GM21529 (cell line): ENCODE data around the gene DNAH6.
A peak's percentile ranks its signal among the peaks of the same experiment; 100 is the strongest.

Source experiments
- ATAC-seq: cut with Tn5 transposase; IDR thresholded peaks from one replicate; pipeline ENCODE4 v1.9.1; 2021; ENCODE audit not compliant: unreplicated experiment

Gene DNAH6

DNA sequence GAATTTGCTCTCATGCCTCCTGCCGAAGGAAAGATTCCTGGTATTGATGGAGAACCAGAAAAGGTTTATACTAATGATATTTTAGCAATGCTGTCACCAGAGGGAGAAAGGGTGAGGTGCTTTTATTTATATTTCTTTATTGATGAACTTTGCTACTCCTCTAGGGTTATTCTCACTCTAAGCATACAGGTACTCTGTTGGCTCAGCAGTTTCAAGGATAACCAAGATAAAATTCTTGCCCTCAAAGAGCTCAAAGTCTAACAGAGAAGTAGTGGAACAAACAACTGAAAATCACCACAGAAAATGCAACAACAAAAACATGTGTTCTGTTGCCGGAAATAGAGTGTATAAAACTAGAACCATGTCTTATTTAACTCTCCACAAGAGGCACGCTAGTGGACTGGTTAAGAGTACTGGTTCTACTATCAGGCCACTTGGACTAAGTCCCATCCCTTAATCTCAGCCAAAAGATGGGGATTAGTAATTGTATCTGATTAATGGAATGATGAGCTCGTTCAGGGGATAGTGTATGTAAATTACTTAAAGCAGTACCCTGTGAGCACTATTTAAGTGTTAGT is 103.6 kb downstream of the DNAH6 start:
- no peak for ATAC-seq

DNA sequence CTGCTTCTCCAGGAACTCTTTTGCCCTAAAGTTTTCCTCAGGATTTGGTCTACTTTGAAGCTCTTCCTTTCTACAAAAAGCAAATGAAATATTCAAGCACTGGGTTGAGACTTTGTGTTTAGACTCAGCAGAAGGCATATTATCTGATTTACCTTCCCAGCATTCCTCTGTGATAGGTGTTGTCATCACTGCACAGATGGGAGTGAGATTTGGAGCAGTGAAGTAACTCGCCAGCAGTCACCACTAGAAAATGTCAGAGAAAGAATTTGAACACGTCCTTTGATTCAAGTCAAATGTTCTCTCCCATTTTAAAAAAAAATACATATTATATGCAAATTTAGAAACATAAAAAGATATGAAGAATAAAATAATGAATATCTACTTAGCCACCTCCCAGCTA is 112.2 kb downstream of the DNAH6 start:
- no peak for ATAC-seq

DNA sequence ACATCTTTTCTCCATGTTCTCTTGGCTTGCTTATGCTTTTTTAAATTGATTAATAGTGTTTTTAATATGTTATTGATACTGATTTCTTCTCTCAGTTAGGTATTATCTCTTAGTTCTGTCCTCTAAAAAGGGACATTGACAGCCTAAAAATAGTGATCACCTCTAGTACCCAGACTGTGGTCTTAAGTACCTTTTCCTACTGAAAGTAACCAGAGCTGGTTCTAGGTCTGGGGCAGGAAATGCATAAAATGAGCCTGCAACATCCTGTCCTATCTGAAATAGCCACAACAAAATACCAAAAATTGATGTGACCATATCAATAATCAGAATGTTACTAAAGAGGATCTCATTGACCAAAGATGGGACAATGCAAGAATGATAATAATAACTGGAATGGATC is 113.3 kb downstream of the DNAH6 start:
- no peak for ATAC-seq

DNA sequence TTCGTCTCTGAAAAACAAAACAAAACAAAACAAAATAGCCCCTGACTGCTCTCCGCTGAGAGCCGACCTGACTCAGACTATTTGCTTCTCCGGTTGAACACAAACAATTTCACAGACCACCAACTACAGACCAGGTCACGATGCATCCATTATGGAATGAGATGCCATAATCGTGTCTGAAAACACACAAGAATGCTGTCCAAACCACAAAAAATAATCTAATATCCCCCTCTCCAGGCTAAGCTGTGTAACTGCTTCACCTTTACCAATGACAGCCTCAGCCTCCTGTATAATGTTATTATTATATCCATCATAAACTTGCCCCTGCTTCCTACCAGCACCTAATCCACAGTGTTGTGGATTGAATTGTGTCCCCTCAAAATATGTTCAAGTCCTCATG is 114.7 kb downstream of the DNAH6 start:
- peak; percentile 53 for ATAC-seq

DNA sequence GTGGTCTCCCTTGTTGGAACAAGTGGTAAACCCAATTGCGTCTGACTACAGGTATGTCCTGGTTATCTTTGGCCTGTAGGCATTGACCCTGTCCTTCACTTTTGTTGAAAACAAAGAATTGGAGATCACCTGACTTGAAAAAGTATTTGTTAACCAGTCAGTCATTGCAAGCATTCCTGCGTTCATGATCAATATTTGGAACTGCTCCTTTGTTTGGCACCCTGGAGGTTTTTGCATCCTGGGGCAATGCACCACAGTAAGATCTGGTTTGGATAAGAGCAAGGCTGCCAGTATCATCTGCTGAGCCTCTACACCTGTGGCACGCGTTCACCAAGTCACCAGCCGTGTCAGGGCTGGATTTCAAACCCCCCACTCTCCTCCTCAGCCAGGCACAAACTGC is 115.7 kb downstream of the DNAH6 start:
- no peak for ATAC-seq

DNA sequence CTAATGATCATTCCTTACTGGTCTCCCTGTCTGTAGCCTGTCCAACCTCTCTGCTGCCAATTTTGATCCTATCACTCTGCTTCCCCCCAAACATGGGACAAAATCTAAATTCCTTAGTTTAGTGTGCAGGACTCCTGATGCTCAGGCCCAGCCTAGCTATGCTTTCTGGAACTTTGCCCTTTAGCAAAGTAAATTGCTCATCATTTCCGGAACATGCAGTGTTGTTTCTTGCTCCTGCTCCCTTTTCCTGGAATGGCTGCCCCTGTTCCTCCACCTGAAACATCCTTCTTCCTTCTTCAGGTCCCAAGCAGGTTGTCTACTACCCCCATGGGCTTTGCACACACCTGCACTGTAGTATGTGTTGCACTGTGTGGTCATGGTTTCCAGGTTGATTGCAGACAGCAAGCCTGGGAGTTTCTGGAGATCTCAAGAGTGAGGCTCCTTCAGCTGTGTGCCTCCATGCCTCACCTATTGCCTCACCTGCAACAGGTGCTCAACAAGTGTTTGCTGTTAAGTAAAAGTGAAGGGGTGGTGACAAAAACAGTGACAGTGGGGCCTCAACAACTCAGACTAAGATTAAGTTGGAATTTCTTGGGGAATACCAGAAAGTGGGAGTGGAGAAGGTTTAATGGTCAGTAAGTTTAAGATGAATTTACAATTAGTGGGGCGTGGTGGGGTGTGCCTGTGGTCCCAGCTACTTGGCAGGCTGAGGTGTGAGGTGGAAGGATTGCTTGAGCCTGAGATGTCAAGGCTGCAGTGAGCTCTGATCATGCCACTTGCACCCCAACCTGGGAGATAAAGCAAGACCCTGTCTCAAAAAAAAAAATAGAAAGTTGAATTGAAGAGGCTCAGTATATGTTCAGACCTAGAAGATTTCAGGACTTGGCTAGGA is 120.0 kb downstream of the DNAH6 start:
- ATAC-seq: no peak

DNA sequence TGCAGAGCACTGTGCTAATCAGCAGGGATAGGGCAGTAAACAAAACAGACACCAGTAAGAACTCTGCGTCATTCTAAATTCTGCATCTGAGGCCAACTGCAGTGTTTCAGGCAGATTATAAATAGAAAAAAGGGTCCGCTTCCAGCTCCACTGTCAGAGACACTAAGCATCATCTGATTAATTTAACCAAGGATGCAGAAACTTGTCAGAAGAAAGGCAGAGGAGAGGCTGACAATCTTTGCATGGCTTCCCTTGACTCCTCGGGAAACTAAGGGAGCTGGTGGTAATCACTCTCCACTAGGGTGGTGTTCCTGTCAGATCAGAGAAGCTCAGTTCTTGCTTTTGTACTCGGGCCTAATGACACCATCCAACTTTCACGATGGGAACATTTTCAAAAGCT is 123.5 kb downstream of the DNAH6 start:
- no peak for ATAC-seq

DNA sequence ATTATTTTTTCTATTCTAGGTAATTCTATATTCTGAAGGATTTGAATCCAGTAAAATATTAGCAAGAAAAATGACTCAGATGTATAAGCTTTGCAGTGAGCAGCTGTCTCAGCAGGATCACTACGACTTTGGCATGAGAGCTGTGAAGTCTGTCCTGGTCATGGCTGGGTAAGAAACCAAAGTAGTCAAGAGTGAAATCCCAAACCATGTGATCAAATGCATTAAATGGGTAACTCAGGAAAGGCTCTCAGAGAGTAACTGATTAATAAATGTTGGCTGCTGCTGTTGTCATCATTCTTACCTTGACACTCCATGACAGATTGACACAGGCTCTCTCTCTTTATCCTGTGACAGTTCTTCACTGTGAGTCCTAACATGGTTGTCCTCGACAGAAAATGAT is 124.1 kb downstream of the DNAH6 start:
- ATAC-seq: no peak

DNA sequence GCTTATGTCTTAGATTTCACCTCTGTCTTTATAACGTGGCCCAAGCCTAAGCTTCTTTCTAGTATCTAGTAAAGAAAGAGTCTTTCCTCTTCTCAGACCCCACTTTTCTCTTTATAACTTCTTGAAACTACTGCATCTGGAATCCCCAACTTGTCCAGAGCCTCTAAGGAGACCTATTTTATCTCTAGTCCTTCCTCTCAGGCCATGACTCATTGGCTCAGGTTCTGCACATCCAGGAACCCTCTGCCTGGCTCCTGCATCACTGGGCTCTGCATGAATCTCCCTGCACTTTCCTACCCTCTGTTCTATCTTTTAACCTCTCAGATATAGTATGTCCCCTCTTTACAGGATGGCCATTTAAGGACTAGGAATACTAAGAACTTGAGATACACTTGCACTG is 124.7 kb downstream of the DNAH6 start:
- ATAC-seq: no peak

DNA sequence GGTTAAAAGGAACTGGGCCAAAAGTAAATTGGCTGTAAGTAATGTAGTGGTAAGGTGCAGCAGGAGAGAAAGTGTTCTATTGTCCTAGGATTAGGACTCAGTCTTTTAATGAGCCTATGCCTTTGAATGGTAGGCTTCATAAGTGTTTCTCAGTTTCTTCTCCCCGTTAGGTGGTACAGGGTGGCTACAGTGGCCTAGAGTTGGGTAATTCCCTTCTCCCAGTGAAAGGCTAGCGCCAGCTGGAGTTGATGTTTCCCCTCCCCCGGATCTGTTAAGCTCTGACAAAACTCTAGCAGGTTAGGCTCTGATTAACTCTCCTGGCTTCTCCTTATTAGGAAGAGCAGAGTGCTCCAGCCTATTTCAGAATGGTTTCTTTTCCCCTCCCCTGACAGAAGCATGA is 127.7 kb downstream of the DNAH6 start:
- no peak for ATAC-seq

DNA sequence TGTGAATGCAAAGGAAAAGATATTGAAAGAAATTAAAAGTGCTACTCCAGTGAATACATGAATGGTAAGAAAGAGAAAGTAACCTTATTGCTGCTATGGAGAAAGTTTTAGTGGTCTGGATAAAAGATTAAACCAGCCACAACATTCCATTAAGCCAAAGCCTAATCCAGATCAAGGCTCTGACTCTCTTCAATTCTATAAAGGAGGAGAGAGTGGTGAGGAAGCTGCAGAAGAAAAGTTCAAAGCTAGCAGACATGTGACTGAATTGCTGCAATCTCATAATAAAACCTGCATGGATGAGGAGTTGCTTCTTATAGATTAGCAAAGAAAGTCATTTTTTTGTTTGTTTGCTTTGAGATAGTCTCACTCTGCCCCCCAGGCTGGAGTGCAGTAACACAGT is 130.2 kb downstream of the DNAH6 start:
- no peak for ATAC-seq

DNA sequence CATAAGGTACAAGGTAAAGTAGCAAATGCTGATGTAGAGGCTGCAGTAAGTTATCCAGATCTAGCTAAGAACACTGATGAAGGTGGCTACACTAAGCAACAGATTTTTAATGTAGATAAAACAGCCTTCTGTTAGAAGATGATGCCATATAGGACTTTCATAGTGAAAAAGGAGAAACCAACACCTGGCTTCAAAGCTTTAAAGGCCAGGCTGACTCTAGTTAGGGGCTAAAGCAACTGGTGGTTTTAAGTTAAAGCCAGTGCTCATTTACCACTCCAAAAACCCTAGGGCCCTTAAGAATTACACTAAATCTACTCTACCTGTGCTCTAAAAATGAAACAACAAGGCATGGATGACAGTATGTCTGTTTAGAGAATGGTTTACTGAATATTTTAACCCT is 131.0 kb downstream of the DNAH6 start:
- ATAC-seq: no peak

DNA sequence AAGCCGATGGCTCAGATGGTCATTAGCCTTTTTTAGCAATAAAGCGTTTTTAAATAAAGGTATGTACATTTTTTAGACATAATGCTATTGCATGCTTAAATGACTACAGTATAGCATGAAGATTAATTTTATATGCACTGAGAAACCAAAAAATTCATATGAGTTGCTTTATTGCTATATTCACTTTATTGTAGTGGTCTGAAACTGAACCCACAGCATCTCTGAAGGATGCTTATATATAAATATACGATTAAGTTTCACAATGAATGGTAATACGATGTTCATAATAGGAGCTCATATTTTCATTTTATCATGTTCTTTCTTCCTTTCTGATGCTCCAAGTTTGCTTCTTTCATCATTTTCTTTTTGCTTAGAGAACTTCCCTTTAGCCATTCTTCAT is 132.8 kb downstream of the DNAH6 start:
- ATAC-seq: no peak

DNA sequence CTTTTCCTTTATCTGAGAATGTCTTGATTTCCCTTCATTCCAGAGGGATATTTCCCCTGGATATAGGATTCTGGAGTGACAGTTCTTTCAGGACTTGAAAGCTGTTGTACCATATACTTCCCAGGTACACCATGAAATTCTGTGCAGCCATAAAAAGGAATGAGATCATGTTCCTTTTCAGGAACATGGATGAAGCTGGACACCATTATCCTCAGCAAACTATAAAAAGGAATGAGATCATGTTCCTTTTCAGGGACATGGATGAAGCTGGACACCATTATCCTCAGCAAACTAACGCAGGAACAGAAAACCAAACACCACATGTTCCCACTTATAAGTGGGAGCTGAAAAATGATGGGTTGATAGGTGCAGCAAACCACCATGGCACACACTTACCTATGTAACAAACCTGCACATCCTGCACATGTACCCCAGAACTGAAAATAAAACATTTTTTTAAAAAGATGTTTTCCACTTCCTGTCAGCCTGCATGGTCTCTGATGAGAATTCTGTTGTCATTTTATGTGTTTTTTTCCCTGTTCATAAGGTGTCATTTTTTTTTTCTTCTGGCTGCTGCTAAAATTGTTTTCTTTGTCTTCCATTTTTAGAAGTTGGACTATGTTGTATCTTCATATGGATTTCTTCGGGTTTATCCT is 133.3 kb downstream of the DNAH6 start:
- no peak for ATAC-seq

DNA sequence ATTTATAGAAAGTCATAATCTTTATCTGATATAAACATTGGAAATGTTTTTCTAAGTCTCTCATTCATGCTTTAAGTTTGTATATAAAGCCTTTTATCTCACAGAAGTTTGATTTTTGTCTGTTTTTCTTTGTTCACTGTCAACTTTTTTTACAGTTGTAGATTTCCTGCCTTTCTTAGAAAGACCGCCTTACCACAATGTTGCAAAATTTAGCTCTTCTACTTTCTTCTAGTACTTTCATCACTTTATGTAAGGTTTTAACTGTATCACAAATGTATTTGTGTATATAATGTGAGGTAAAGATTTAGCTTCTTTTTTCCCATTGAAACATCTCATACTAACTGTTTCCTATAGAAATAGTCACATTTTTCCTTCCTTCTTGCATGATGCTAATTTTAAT is 136.1 kb downstream of the DNAH6 start:
- no peak for ATAC-seq

DNA sequence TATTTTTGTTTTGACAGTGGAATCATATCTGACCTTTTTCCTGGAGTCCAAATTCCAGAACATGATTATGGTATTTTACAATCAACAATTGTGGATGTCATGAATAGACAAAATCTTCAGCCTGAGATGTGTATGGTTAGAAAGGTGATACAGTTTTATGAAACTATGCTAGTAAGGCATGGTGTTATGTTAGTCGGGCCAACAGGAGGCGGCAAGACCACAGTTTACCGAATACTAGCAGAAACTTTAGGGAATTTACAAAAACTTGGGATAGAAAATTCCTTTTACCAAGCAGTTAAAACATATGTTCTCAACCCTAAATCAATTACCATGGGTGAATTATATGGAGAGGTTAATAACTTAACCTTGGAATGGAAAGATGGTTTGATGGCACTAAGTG is 137.0 kb downstream of the DNAH6 start:
- no peak for ATAC-seq

DNA sequence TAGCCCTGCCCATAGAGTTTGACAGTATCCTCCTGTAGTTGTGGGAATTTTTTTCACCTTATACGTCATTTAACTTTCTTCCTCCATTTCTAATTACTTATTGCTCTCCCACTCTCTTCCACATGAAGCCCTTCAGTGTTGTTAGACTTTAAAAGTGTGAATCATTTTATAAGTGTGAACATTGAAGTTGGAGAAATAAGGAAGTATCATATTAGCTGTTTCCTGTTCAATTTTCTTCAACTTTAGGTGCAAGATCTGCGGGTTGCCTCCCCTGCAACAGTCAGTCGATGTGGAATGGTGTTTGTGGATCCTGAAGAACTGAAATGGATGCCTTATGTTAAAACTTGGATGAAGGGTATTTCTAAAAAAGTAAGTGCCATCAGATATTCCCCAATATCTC is 138.1 kb downstream of the DNAH6 start:
- no peak for ATAC-seq

DNA sequence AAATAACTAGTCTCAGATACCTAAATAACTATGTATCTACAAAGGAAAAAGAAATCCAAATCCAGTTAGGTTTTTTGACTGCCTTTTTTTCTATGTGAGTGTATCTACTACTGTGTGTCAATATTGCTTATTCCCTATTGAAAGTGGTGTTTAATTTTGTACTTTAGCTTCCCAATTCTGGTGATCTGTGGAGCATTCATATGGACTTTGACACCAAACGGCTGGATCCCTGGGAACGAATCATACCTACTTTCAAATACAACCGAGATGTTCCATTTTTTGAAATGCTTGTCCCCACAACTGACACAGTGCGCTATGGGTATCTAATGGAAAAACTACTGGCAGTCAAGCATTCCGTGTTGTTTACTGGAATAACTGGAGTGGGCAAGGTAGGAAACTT is 152.8 kb downstream of the DNAH6 start:
- no peak for ATAC-seq

DNA sequence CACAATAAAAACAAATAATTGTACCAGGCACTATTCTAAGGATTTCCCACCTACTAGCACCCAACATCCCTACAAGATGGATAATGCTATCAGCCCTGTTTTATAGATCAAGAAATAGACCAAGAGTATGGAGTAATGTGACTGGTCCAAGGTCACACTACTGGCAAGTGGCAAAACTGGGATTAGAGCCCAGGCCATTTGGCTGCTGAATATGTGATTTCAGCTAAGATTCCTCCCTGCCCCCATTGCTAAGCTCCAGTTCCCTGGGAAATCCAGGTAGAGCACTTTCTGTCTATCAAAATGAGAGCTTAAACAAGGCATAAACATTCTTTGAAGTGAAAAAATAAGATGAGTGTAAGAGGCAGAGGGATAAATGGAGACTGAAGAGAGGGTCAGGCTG is 157.8 kb downstream of the DNAH6 start:
- ATAC-seq: no peak

DNA sequence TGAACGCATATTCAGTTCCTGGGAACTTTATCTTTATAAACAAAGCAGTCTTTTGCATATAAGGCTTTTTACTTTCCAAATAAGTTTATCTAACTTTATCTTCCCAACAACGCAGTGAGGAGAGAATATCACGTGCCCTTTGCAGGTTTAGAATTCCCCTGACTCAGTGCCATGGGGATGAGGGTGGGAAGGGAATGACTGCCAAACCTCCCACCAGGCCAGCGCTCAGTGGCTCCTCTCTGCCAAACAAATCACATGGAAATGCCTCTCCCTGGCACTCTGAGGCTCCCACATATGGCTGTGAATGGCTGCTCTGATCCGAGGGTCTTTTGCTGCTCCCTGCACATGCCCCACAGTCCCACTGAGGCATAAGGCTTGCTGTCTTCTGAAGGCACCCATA is 158.3 kb downstream of the DNAH6 start:
- ATAC-seq: no peak

DNA sequence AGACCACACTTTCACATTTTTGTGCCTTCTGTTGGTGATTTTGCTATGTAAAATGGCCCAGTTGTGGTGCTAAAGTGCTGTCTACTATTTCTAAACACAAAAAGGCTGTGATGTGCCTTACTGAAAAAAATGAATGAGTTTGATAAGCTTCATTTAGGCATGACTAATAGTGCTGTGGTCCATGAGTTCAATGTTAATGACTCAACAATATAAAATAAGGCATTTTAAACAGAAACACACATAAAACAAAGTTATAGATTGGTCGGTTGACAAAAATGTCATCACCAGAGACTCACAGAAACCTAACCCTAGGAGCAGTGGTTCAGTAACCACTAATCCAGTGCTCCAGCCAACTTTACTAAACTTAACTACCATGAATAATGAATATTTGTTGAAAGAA is 160.0 kb downstream of the DNAH6 start:
- no peak for ATAC-seq

DNA sequence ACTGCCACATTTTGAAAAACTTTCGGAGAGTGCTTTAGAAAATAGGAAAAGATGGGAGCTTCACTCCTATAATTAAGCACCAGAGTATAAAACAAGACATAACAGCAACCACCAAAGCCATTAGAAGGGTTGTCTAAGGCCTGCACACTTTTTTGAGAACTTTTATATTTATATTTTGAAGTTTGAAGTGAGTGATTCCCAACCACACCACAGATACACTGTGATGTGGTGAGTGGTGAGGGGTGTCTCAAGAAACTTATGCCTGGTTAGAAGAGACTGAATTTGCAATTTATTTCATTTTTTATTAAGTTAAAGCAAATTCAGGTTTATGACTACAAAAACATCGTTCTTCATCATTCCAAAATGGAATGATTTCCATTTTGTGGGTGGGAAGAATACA is 161.9 kb downstream of the DNAH6 start:
- no peak for ATAC-seq
